Panc1 (cell line): Measurements from ENCODE around the gene GRM4. TPM values are rescaled to one million over a fixed set of nuclear protein-coding genes. Genes with fewer than 3 reads are reported as not detected.

Experiments used
- ATAC-seq: fragments of 200-7000 bp; cut with Tn5 transposase; 2 replicates; pipeline ENCODE4 v1.9.1; 2020; ENCODE audit warnings: mild to moderate bottlenecking, moderate library complexity
- BruUV-seq: library from RNA; stranded (reverse); fragments of 400-500 nt; replicated peaks from 2 replicates; lab custom pipeline; 2021; lab: Mats Ljungman, UMichigan
- CTCF ChIA-PET: fragments of 300-600 bp; sonication (Branson Sonifier 250); formaldehyde crosslinking; loops from one replicate; lab custom pipeline; 2022; ENCODE audit warnings: antibody characterized with exemption; lab: Charles Lee
- POLR2A ChIA-PET: fragments of 300-600 bp; sonication (Branson Sonifier 250); formaldehyde crosslinking; loops from one replicate; lab custom pipeline; 2022; ENCODE audit warnings: antibody characterized with exemption; lab: Charles Lee
- DNase-seq: peaks from one replicate; pipeline ENCODE4 v3.0.0-alpha.2; 2010; ENCODE audit warnings: low read depth, low spot score
- H3K27ac ChIP-seq: 2 replicates; pipeline ENCODE4 v1.5.1; 2011; ENCODE audit warnings: mild to moderate bottlenecking, low read length, inconsistent platforms
- H3K27me3 ChIP-seq: fragments of 200-500 bp; sonication (Bioruptor generic); 2 replicates; pipeline ENCODE4 v1.6.0; 2014; ENCODE audit warnings: low read length, inconsistent platforms; ENCODE audit not compliant: control insufficient read depth, insufficient read depth
- H3K36me3 ChIP-seq: fragments of 200-500 bp; sonication (Bioruptor generic); 2 replicates; pipeline ENCODE4 v1.5.1; 2014; ENCODE audit warnings: inconsistent platforms, mild to moderate bottlenecking, low read length, moderate library complexity; ENCODE audit not compliant: control insufficient read depth, insufficient read depth
- H3K4me1 ChIP-seq: 2 replicates; pipeline ENCODE4 v1.5.1; 2011; ENCODE audit warnings: inconsistent platforms, mild to moderate bottlenecking, low read length, moderate library complexity; ENCODE audit not compliant: control insufficient read depth, insufficient read depth
- H3K4me3 ChIP-seq, 2 experiments: 2 replicates each; pipeline ENCODE4 v1.5.1; 2011 to 2012; ENCODE audit warnings: low read depth in 2 of 2, low read length in 2 of 2, mild to moderate bottlenecking in 2 of 2, inconsistent platforms in 1 of 2, moderate library complexity in 1 of 2
- H3K9me3 ChIP-seq: fragments of 200-500 bp; sonication (Bioruptor generic); 2 replicates; pipeline ENCODE4 v1.5.1; 2014; ENCODE audit warnings: low read depth, mild to moderate bottlenecking, inconsistent platforms, low read length, moderate library complexity; ENCODE audit not compliant: control insufficient read depth, insufficient read depth
- CTCF ChIP-seq: fragments of 450-650 bp; IDR thresholded peaks from 2 replicates; pipeline ENCODE4 v1.5.1; 2017; ENCODE audit warnings: mild to moderate bottlenecking
- POLR2AphosphoS5 ChIP-seq: IDR thresholded peaks from 2 replicates; pipeline ENCODE4 v1.6.1; 2012; ENCODE audit warnings: mild to moderate bottlenecking, low read depth, low read length, moderate library complexity
- REST ChIP-seq, 2 experiments: IDR thresholded peaks; 2 replicates each; pipeline ENCODE4 v1.6.1; 2011 to 2012; ENCODE audit warnings: low read depth in 2 of 2, control low read depth in 1 of 2, low read length in 1 of 2, mild to moderate bottlenecking in 1 of 2, moderate library complexity in 1 of 2; ENCODE audit not compliant: insufficient read depth in 1 of 2
- SIN3A ChIP-seq: IDR thresholded peaks from 2 replicates; pipeline ENCODE4 v1.6.1; 2012; ENCODE audit warnings: low read depth, mild to moderate bottlenecking, low read length, moderate library complexity, borderline replicate concordance; ENCODE audit not compliant: insufficient read depth
- TCF7L2 ChIP-seq: IDR thresholded peaks from 2 replicates; pipeline ENCODE4 v1.6.1; 2011; ENCODE audit warnings: mild to moderate bottlenecking, low read depth, low read length, inconsistent platforms
- in situ Hi-C: cut with HindIII; loops from 2 replicates; pipeline ENCODE4 v1.10.0; 2016; ENCODE audit warnings: low sequenced_read_pairs, low pct_unique_long_range_greater_than_20kb
- intact Hi-C: fragments of 100-400 bp; cut with micrococcal nuclease; formaldehyde crosslinking; loops from one replicate; pipeline ENCODE4 v1.10.0; 2022; ENCODE audit not compliant: unreplicated experiment
- total RNA-seq: library from RNA; stranded (reverse); gene quantifications from one replicate; pipeline ENCODE4 v1.2.1, GENCODE V29; 2021; ENCODE audit not compliant: unreplicated experiment

The GRM4 gene
- total RNA-seq, 1 experiment from 2014 or later: 1.3 TPM

GRCh38 chr6:34028691-34029360, 117.1 kb downstream of the GRM4 start:
- POLR2A ChIA-PET: no interaction called here
- Histone ChIP-seq H3K27ac (no peak overlapping the region), H3K9me3 (no peaks in the 10 kb centered on the region), H3K27me3 (no peaks in the 10 kb centered on the region), H3K36me3 (no peaks in the 10 kb centered on the region), H3K4me1 (peaks cover 3% of the 10 kb centered on the region; the same call in 1 of the 2 replicates), H3K4me3 (no peak overlapping the region)
- CTCF ChIA-PET: interaction anchor here (1.5 to 1.7 kb wide), 2 partner anchors 188 to 211 kb away, joined by 4 to 6 read pairs; no protein-coding TSS in a partner anchor
- intact Hi-C loops (no loop called here), in situ Hi-C loops (no loop called here)
- no peak for ATAC-seq
- TF ChIP-seq SIN3A (no peak), REST (IDR thresholded peaks at IDR 0.05; ENCODE audit: insufficient read depth in 1 of 2, low read depth in 2 of 2, low read length in 1 of 2) (no peak), CTCF (no peak), TCF7L2 (no peak)
- DNase-seq: no peak
- no TSS peak for BruUV-seq

- H3K36me3 ChIP-seq: no peaks in the 10 kb centered on the region
- no TSS peak for BruUV-seq
- CTCF ChIA-PET: interaction anchor here (0.6 to 1.7 kb wide), 7 partner anchors 23 to 211 kb away, joined by 3 to 6 read pairs (median 3); no protein-coding TSS in a partner anchor
- no peak overlapping the region for H3K27ac ChIP-seq
- intact Hi-C loops: loop anchor here (2.0 kb wide), 1 partner anchor 257 kb away; no protein-coding TSS in a partner anchor
- H3K27me3 ChIP-seq: no peaks in the 10 kb centered on the region
- no peak for TF ChIP-seq POLR2AphosphoS5
- no peak for TF ChIP-seq CTCF
- TF ChIP-seq REST (IDR thresholded peaks at IDR 0.05; ENCODE audit: insufficient read depth in 1 of 2, low read depth in 2 of 2, low read length in 1 of 2): no peak
- TF ChIP-seq SIN3A: no peak
- no peak for TF ChIP-seq TCF7L2
- in situ Hi-C loops: no loop called here
- ATAC-seq (no peak), DNase-seq (no peak)
- no peaks in the 10 kb centered on the region for H3K9me3 ChIP-seq
- POLR2A ChIA-PET: no interaction called here
- peaks cover 3% of the 10 kb centered on the region; the same call in 1 of the 2 replicates for H3K4me1 ChIP-seq
- H3K4me3 ChIP-seq: no peak overlapping the region
Observed at GRCh38 chr6:34027939-34028441, 117.9 kb downstream of the GRM4 start.
